A549 (cell line): Measurements from ENCODE around the gene FOXE1. TPM values are rescaled to one million over a fixed set of nuclear protein-coding genes. Genes with fewer than 3 reads are reported as not detected.

Experiments used
- ATAC-seq, 2 experiments: fragments of 200-7000 bp in 1 of 2; fragments of >200 bp in 1 of 2; cut with Nextera tagmentation in 1 of 2; cut with Tn5 transposase in 1 of 2; 3 replicates each; pipeline versions ENCODE4 v1.8.0 to v1.9.1; 2018 to 2020; ENCODE audit warnings: mild to moderate bottlenecking in 1 of 2, moderate library complexity in 1 of 2
- CTCF ChIA-PET: fragments of 300-600 bp; sonication (Branson Sonifier 250); formaldehyde crosslinking; extraction: SDS; loops from one replicate; lab custom pipeline; 2021; ENCODE audit warnings: antibody characterized with exemption, inconsistent platforms; lab: Yijun Ruan, JAX
- POLR2A ChIA-PET: fragments of 350-600 bp; formaldehyde crosslinking; extraction: SDS; loops from one replicate; lab custom pipeline; 2021; ENCODE audit warnings: antibody characterized with exemption, inconsistent platforms; lab: Yijun Ruan, JAX
- DNase-seq, 2 experiments: peaks; one replicate each; pipeline versions ENCODE4 v3.0.0 to v3.0.0-alpha.2; 2011 to 2016; ENCODE audit warnings: low read depth in 1 of 2, low spot score in 1 of 2
- FAIRE-seq: peaks from 2 replicates; lab custom pipeline; 2011; peaks lifted over from hg19 to GRCh38; lab: Jason Lieb, UNC
- H3K27ac ChIP-seq, 2 experiments: fragments of >200 bp; sonication (Bioruptor Twin); formaldehyde crosslinking; 3 replicates each; pipeline ENCODE4 v1.5.1; 2016 to 2017
- H3K4me1 ChIP-seq: fragments of >200 bp; sonication (Bioruptor Twin); formaldehyde crosslinking; 3 replicates; pipeline ENCODE4 v1.6.1; 2016
- H3K4me2 ChIP-seq: fragments of >200 bp; sonication (Bioruptor Twin); formaldehyde crosslinking; 3 replicates; pipeline ENCODE4 v1.6.1; 2016
- H3K4me3 ChIP-seq: fragments of >200 bp; sonication (Bioruptor Twin); formaldehyde crosslinking; 3 replicates; pipeline ENCODE4 v1.5.1; 2016
- H3K9me3 ChIP-seq: fragments of >200 bp; sonication (Bioruptor Twin); formaldehyde crosslinking; 3 replicates; pipeline ENCODE4 v1.6.1; 2016
- CBX2 ChIP-seq: fragments of 200-600 bp; sonication (generic); IDR thresholded peaks from 2 replicates; pipeline ENCODE4 v1.6.1; 2016; ENCODE audit warnings: low read depth, mild to moderate bottlenecking, borderline replicate concordance
- CHD2 ChIP-seq: fragments of 150-350 bp; IDR thresholded peaks from 2 replicates; pipeline ENCODE4 v1.6.1; 2014; ENCODE audit warnings: low read length; ENCODE audit not compliant: partially characterized antibody
- CHD4 ChIP-seq: fragments of 200-600 bp; sonication (generic); IDR thresholded peaks from 2 replicates; pipeline ENCODE4 v1.6.1; 2016; ENCODE audit warnings: antibody characterized with exemption, mild to moderate bottlenecking, borderline replicate concordance
- EP300 ChIP-seq, 2 experiments: fragments of >200 bp; sonication (Bioruptor Twin); formaldehyde crosslinking; IDR thresholded peaks; 2 replicates in 1 of 2; 3 replicates in 1 of 2; pipeline ENCODE4 v1.6.1; 2016 to 2017
- ESRRA ChIP-seq: fragments of 150-350 bp; IDR thresholded peaks from 2 replicates; pipeline ENCODE4 v1.6.1; 2014; ENCODE audit warnings: mild to moderate bottlenecking, low read length, borderline replicate concordance
- GATA3 ChIP-seq: IDR thresholded peaks from 2 replicates; pipeline ENCODE4 v1.6.1; 2012; ENCODE audit warnings: borderline replicate concordance
- HDAC2 ChIP-seq: fragments of 200-600 bp; sonication (generic); IDR thresholded peaks from 2 replicates; pipeline ENCODE4 v1.6.1; 2016
- HEYL ChIP-seq: fragments of 250-450 bp; sonication (Bioruptor Pico); IDR thresholded peaks from 2 replicates; pipeline ENCODE4 v1.8.0; 2021; ENCODE audit warnings: mild to moderate bottlenecking, moderate library complexity
- HOXA7 ChIP-seq: fragments of 250-450 bp; sonication (Bioruptor Pico); IDR thresholded peaks from 2 replicates; pipeline ENCODE4 v1.5.0; 2020; ENCODE audit warnings: mild to moderate bottlenecking, moderate library complexity
- JUN ChIP-seq, 2 experiments: fragments of >200 bp; sonication (Bioruptor Twin); formaldehyde crosslinking; IDR thresholded peaks; 2 replicates in 1 of 2; 3 replicates in 1 of 2; pipeline ENCODE4 v1.6.1; 2016 to 2017
- KDM1A ChIP-seq: fragments of 200-600 bp; sonication (generic); IDR thresholded peaks from 2 replicates; pipeline ENCODE4 v1.6.1; 2016; ENCODE audit warnings: low read depth, mild to moderate bottlenecking
- KDM5A ChIP-seq: fragments of 200-600 bp; sonication (generic); IDR thresholded peaks from 2 replicates; pipeline ENCODE4 v1.6.1; 2016; ENCODE audit warnings: antibody characterized with exemption, mild to moderate bottlenecking
- NFE2L2 ChIP-seq: fragments of 150-350 bp; conservative IDR thresholded peaks from 2 replicates; pipeline ENCODE4 v1.6.1; 2014; ENCODE audit warnings: low read length
- NR3C1 ChIP-seq: fragments of >200 bp; sonication (Bioruptor Twin); formaldehyde crosslinking; IDR thresholded peaks from 3 replicates; pipeline ENCODE4 v1.6.1; 2017
- POLR2AphosphoS2 ChIP-seq: conservative IDR thresholded peaks from 2 replicates; pipeline ENCODE4 v1.6.1; 2012; ENCODE audit warnings: low read length, improper control_type of control experiment, inconsistent platforms
- RAD21 ChIP-seq, 2 experiments: fragments of >200 bp in 1 of 2; sonication (Bioruptor Twin) in 1 of 2; formaldehyde crosslinking in 1 of 2; IDR thresholded peaks in 1 of 2; conservative IDR thresholded peaks in 1 of 2; 2 replicates in 1 of 2; 3 replicates in 1 of 2; pipeline ENCODE4 v1.6.1; 2012 to 2018; ENCODE audit warnings: inconsistent platforms in 1 of 2
- RFX5 ChIP-seq: fragments of 450-650 bp; IDR thresholded peaks from 2 replicates; pipeline ENCODE4 v1.7.1; 2014; ENCODE audit warnings: antibody characterized with exemption, mild to moderate bottlenecking, moderate library complexity
- SREBF2 ChIP-seq: fragments of 450-650 bp; IDR thresholded peaks from 2 replicates; pipeline ENCODE4 v1.6.1; 2014; ENCODE audit warnings: mild to moderate bottlenecking, moderate library complexity
- TFCP2L1 ChIP-seq: fragments of 250-450 bp; sonication (Bioruptor Pico); IDR thresholded peaks from 2 replicates; pipeline ENCODE4 v1.5.0; 2021; ENCODE audit warnings: mild to moderate bottlenecking
- TP53 ChIP-seq: fragments of 250-450 bp; sonication (Bioruptor Pico); IDR thresholded peaks from 2 replicates; pipeline ENCODE4 v1.5.0; 2021; ENCODE audit warnings: mild to moderate bottlenecking, moderate library complexity
- ZFP36 ChIP-seq: fragments of 450-650 bp; IDR thresholded peaks from 2 replicates; pipeline ENCODE4 v1.6.1; 2014; ENCODE audit warnings: borderline replicate concordance; ENCODE audit not compliant: partially characterized antibody
- ZNF302 ChIP-seq: fragments of 250-450 bp; sonication (Bioruptor Pico); IDR thresholded peaks from 2 replicates; pipeline ENCODE4 v1.9.0; 2021; ENCODE audit warnings: inconsistent platforms, mild to moderate bottlenecking, moderate library complexity
- ZSCAN20 ChIP-seq: fragments of 250-450 bp; sonication (Bioruptor Pico); IDR thresholded peaks from 2 replicates; pipeline ENCODE4 v1.8.0; 2022; ENCODE audit warnings: mild to moderate bottlenecking, moderate library complexity
- WGBS: methylation state at CpG from one replicate; pipeline ENCODE4 v1.1.6; 2017; ENCODE audit errors: missing lambda C conversion rate; 5-methylcytosine and 5-hydroxymethylcytosine counted together
- polyA plus RNA-seq, 4 experiments: library from polyadenylated mRNA; depleted of rRNA in 3 of 4; stranded (reverse); fragments of >200 nt; fragmentation: RNase III in 1 of 4; extraction: RNeasy Plus Mini Kit Qiagen cat#74134 plus additional on column Dnase treatment in 1 of 4; gene quantifications; 2 replicates in 3 of 4; 3 replicates in 1 of 4; pipeline ENCODE4 v1.2.3, GENCODE V29; 2011 to 2017
- TF ChIP-seq, protein P1 (sequence below): fragments of 250-450 bp; sonication (Bioruptor Pico); IDR thresholded peaks from 2 replicates; pipeline ENCODE4 v1.5.0; 2021; ENCODE audit warnings: mild to moderate bottlenecking, moderate library complexity, borderline replicate concordance
- TF ChIP-seq, protein P2 (sequence below): fragments of >200 bp; sonication (Bioruptor Twin); formaldehyde crosslinking; IDR thresholded peaks from 2 replicates; pipeline ENCODE4 v1.6.1; 2016
- TF ChIP-seq, protein P3 (sequence below): IDR thresholded peaks from 2 replicates; pipeline ENCODE4 v1.6.1; 2012

Gene FOXE1
- polyA plus RNA-seq, 2 of the 4 experiments (the other 2 are of a cell fraction) = 5.5 to 6.3 TPM

DNA sequence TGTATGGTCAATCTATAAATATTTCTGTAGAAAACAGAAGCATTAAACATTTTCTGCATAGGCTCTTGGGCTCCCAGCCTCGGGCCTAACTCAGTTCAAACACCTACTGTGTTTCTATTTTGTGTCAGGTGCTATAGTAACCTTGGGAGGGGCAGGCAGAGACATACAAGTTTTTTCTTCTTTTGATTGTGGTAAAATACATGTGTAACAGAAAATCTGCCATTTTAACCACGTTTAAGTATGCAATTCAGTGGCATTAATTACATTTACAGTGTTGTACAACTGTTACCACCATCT, 40.8 kb upstream of the FOXE1 start:
- DNase-seq = no peak
- Histone ChIP-seq H3K4me3 (no peak overlapping the region), H3K9me3 (no peaks in the 10 kb centered on the region), H3K4me1 (peaks cover 10% of the 10 kb centered on the region; the same call in 2 of the 3 replicates), H3K4me2 (no peak overlapping the region)
- WGBS = 13% methylated on average over 2 of the region's 2 CpGs
- CTCF ChIA-PET = interaction anchor here (0.8 to 1.4 kb wide), 3 partner anchors 9 to 89 kb away, joined by 3 to 4 read pairs (median 3); no protein-coding TSS in a partner anchor
- no peak for TF ChIP-seq CHD2
- TF ChIP-seq SREBF2 = no peak
- no peak for TF ChIP-seq CHD4
- TF ChIP-seq, protein P1, sequence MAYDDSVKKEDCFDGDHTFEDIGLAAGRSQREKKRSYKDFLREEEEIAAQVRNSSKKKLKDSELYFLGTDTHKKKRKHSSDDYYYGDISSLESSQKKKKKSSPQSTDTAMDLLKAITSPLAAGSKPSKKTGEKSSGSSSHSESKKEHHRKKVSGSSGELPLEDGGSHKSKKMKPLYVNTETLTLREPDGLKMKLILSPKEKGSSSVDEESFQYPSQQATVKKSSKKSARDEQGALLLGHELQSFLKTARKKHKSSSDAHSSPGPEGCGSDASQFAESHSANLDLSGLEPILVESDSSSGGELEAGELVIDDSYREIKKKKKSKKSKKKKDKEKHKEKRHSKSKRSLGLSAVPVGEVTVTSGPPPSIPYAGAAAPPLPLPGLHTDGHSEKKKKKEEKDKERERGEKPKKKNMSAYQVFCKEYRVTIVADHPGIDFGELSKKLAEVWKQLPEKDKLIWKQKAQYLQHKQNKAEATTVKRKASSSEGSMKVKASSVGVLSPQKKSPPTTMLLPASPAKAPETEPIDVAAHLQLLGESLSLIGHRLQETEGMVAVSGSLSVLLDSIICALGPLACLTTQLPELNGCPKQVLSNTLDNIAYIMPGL (CRISPR knock-in tag) = no peak
- TF ChIP-seq NFE2L2 = no peak
- no peak for TF ChIP-seq NR3C1
- TF ChIP-seq, protein P2, sequence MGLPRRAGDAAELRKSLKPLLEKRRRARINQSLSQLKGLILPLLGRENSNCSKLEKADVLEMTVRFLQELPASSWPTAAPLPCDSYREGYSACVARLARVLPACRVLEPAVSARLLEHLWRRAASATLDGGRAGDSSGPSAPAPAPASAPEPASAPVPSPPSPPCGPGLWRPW = no peak
- TF ChIP-seq KDM5A = no peak
- no peak for TF ChIP-seq TFCP2L1
- TF ChIP-seq, protein P3, sequence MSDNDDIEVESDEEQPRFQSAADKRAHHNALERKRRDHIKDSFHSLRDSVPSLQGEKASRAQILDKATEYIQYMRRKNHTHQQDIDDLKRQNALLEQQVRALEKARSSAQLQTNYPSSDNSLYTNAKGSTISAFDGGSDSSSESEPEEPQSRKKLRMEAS = no peak
- TF ChIP-seq TP53 (CRISPR knock-in tag) = no peak
- no peak for TF ChIP-seq CBX2
- TF ChIP-seq JUN (IDR thresholded peaks at IDR 0.05) = no peak
- TF ChIP-seq ZFP36 = no peak
- no peak for TF ChIP-seq ZSCAN20 (CRISPR knock-in tag)
- no peak for TF ChIP-seq HOXA7 (CRISPR knock-in tag)
- no peak for TF ChIP-seq ESRRA
- no peak for TF ChIP-seq HDAC2
- no peak for TF ChIP-seq HEYL (CRISPR knock-in tag)
- TF ChIP-seq, all 56 proteins: peak for 0
- POLR2A ChIA-PET = no interaction called here
- no peak for ATAC-seq
- no peak for FAIRE-seq
- H3K27ac ChIP-seq = no peak overlapping the region

DNA sequence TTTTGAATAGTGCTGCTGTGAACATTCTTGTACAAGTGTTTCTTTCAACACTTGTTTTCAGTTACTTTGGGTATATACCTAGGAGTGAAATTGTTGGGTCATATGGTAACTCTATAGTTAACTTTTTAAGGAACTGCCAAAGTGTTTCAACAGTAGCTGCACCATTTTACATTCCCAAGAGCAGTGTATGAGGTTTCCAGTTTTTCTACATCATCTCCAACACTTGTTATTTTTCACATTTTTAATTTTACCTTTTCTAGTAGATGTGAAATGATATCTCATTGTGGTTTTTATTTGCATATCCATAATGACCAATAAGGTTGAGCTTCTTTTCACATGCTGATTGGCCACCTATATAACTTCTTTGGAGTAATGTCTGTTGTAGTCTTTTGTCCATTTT, 40.0 kb upstream of the FOXE1 start:
- CTCF ChIA-PET = interaction anchor here (1.2 to 1.4 kb wide), 2 partner anchors 10 to 35 kb away, joined by 3 to 4 read pairs; no protein-coding TSS in a partner anchor
- H3K4me1 ChIP-seq = peaks cover 10% of the 10 kb centered on the region; the same call in 2 of the 3 replicates
- H3K9me3 ChIP-seq = no peaks in the 10 kb centered on the region
- FAIRE-seq = no peak
- no peak overlapping the region for H3K27ac ChIP-seq
- H3K4me3 ChIP-seq = no peak overlapping the region
- DNase-seq = no peak
- no peak for ATAC-seq
- TF ChIP-seq GATA3 (no peak), RAD21 (conservative IDR thresholded peaks at IDR 0.05 in 1 of 2, IDR thresholded peaks at IDR 0.05 in 1 of 2) (no peak)
- POLR2A ChIA-PET = no interaction called here
- no peak overlapping the region for H3K4me2 ChIP-seq

DNA sequence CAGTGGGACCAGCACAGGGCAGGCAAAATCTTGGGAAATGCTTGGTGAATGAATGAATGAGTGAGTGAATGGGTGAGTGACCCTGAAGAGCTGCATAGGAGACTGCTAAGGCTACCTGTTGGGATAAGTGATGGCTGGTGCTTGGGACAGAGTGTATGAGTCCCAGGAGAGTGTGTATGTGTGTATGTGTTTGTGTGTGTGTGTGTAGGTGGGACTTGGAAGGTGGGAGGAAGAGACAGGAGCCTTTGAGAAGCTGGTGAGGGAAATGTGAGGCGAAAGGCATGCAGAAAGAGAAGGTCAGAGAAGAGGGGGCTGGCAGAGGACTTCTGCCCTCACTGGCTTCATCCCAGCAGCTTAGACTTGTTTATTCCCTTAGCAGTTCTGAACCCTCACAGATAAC, 33.3 kb upstream of the FOXE1 start:
- Histone ChIP-seq H3K27ac (no peak overlapping the region), H3K4me2 (no peak overlapping the region), H3K9me3 (peaks cover 3% of the 10 kb centered on the region; the same call in 1 of the 3 replicates), H3K4me1 (no peaks in the 10 kb centered on the region), H3K4me3 (no peak overlapping the region)
- no peak for TF ChIP-seq NR3C1
- TF ChIP-seq EP300 (IDR thresholded peaks at IDR 0.05) = no peak
- TF ChIP-seq, protein P2 = no peak
- no peak for TF ChIP-seq POLR2AphosphoS2
- no peak for TF ChIP-seq KDM1A
- TF ChIP-seq ZNF302 (CRISPR knock-in tag) = no peak
- TF ChIP-seq ZFP36 = no peak
- TF ChIP-seq RFX5 = no peak
- no peak for ATAC-seq
- CTCF ChIA-PET = interaction anchor here (0.7 to 1.6 kb wide), 3 partner anchors 10 to 81 kb away, joined by 3 to 5 read pairs (median 3); no protein-coding TSS in a partner anchor
- 13% methylated on average over 1 of the region's 1 CpG for WGBS
- FAIRE-seq = no peak
- DNase-seq = no peak
- POLR2A ChIA-PET = interaction anchor here (0.6 kb wide), 2 partner anchors 102 to 103 kb away, joined by 3 to 4 read pairs; partner anchors contain the start of gene TRMO
